ENCODE measurements around the gene MILR1. TPM values are rescaled to one million over a fixed set of nuclear protein-coding genes. Genes with fewer than 3 reads are reported as not detected.
"Not testable (repeated sequence)": the region's sequence is repeated elsewhere in the genome, so short reads cannot be mapped to it uniquely, and the experiment has no call there.

Gene MILR1
- total RNA-seq, 1 experiment from 2014 or later, result 13.3 TPM

GRCh38 chr17:64460955-64461354, 12.0 kb downstream of the MILR1 start:
- no peak overlapping the region for H2AFZ ChIP-seq (ENCODE audit: low read length)
- no peak overlapping the region for H3K9ac ChIP-seq (ENCODE audit: low read length)
- no peaks in the 10 kb centered on the region for H3K27me3 ChIP-seq (ENCODE audit: low read length)
- no TSS peak for BruUV-seq (replicated peaks)
- no peaks in the 10 kb centered on the region for H3K9me3 ChIP-seq (ENCODE audit: low read length)
- H3K36me3 ChIP-seq (ENCODE audit: low read depth, low read length), result no peaks in the 10 kb centered on the region
- H4K20me1 ChIP-seq (ENCODE audit: low read length), result no peaks in the 10 kb centered on the region
- ATAC-seq, result no peak
- DNase-seq, result no peak
- ChIA-PET CTCF (no interaction called here), POLR2A (ENCODE audit: unreplicated experiment) (no interaction called here)
- intact Hi-C loops (cut with micrococcal nuclease), result no loop called here
- peaks cover 13% of the 10 kb centered on the region for H3K4me1 ChIP-seq (ENCODE audit: insufficient read depth, low read length)
- no peaks in the 10 kb centered on the region for H3K9me2 ChIP-seq (replicated peaks; ENCODE audit: low read length)
- H3F3A ChIP-seq (ENCODE audit: low read length, unreplicated experiment), result no peaks in the 10 kb centered on the region
- TF ChIP-seq, protein P1, sequence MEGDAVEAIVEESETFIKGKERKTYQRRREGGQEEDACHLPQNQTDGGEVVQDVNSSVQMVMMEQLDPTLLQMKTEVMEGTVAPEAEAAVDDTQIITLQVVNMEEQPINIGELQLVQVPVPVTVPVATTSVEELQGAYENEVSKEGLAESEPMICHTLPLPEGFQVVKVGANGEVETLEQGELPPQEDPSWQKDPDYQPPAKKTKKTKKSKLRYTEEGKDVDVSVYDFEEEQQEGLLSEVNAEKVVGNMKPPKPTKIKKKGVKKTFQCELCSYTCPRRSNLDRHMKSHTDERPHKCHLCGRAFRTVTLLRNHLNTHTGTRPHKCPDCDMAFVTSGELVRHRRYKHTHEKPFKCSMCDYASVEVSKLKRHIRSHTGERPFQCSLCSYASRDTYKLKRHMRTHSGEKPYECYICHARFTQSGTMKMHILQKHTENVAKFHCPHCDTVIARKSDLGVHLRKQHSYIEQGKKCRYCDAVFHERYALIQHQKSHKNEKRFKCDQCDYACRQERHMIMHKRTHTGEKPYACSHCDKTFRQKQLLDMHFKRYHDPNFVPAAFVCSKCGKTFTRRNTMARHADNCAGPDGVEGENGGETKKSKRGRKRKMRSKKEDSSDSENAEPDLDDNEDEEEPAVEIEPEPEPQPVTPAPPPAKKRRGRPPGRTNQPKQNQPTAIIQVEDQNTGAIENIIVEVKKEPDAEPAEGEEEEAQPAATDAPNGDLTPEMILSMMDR (conservative IDR thresholded peaks at IDR 0.05; ENCODE audit: low read depth, low read length), result no peak
- TF ChIP-seq EZH2 (IDR thresholded peaks at IDR 0.05; ENCODE audit: low read length, unreplicated experiment), result no peak
- no peak for TF ChIP-seq EZH2phosphoT487 (IDR thresholded peaks at IDR 0.05; ENCODE audit: borderline replicate concordance, low read length)
- H3K79me2 ChIP-seq (ENCODE audit: low read length), result no peaks in the 10 kb centered on the region
- H3K27ac ChIP-seq (ENCODE audit: low read length), result no peak overlapping the region
- no peak overlapping the region for H3K4me3 ChIP-seq (ENCODE audit: low read length)
- no peak overlapping the region for H3K4me2 ChIP-seq (ENCODE audit: low read length)

DNA sequence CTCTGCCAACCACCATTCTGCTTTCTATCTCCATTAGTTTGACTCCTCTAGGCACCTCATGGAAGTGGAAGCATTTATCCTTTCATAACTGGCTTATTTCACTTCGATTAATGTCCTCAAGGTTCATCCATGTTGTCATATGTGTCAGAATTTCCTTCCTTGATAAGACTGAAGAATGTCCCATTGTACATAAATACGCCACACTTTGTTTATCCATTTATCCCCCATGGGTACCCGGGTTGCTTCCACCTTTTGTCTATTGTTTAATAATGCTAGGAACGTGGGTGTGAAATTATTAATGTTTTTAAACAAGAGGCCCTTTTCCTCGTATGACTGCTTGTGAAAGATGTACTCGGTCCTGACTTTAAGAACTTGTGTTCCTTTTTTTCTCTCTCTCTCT, 12.9 kb downstream of the MILR1 start:
- H2AFZ ChIP-seq (ENCODE audit: low read length), result no peak overlapping the region
- ATAC-seq, result no peak
- no peaks in the 10 kb centered on the region for H3K27me3 ChIP-seq (ENCODE audit: low read length)
- no peaks in the 10 kb centered on the region for H3K36me3 ChIP-seq (ENCODE audit: low read depth, low read length)
- TF ChIP-seq EZH2 (IDR thresholded peaks at IDR 0.05; ENCODE audit: low read length, unreplicated experiment) (no peak), EZH2phosphoT487 (IDR thresholded peaks at IDR 0.05; ENCODE audit: borderline replicate concordance, low read length) (no peak)
- TF ChIP-seq, protein P1 (conservative IDR thresholded peaks at IDR 0.05; ENCODE audit: low read depth, low read length), result no peak
- peaks cover 13% of the 10 kb centered on the region for H3K4me1 ChIP-seq (ENCODE audit: insufficient read depth, low read length)
- CTCF ChIA-PET, result no interaction called here
- DNase-seq, result no peak
- H3K79me2 ChIP-seq (ENCODE audit: low read length), result no peaks in the 10 kb centered on the region
- H3F3A ChIP-seq (ENCODE audit: low read length, unreplicated experiment), result no peaks in the 10 kb centered on the region
- intact Hi-C loops (cut with micrococcal nuclease), result no loop called here
- H3K9ac ChIP-seq (ENCODE audit: low read length), result no peak overlapping the region
- H3K27ac ChIP-seq (ENCODE audit: low read length), result no peak overlapping the region
- H3K9me3 ChIP-seq (ENCODE audit: low read length), result no peaks in the 10 kb centered on the region
- H4K20me1 ChIP-seq (ENCODE audit: low read length), result no peaks in the 10 kb centered on the region
- no peaks in the 10 kb centered on the region for H3K9me2 ChIP-seq (replicated peaks; ENCODE audit: low read length)
- POLR2A ChIA-PET (ENCODE audit: unreplicated experiment), result no interaction called here
- BruUV-seq (replicated peaks), result no TSS peak
- no peak overlapping the region for H3K4me2 ChIP-seq (ENCODE audit: low read length)
- no peak overlapping the region for H3K4me3 ChIP-seq (ENCODE audit: low read length)

- BruUV-seq (replicated peaks), result no TSS peak
- Histone ChIP-seq H3K27me3 (ENCODE audit: low read length) (no peaks in the 10 kb centered on the region), H3K9me2 (replicated peaks; ENCODE audit: low read length) (no peaks in the 10 kb centered on the region), H3K4me3 (ENCODE audit: low read length) (no peak overlapping the region), H3K9me3 (ENCODE audit: low read length) (no peaks in the 10 kb centered on the region), H3K36me3 (ENCODE audit: low read depth, low read length) (no peaks in the 10 kb centered on the region), H3K4me2 (ENCODE audit: low read length) (no peak overlapping the region), H3K79me2 (ENCODE audit: low read length) (no peaks in the 10 kb centered on the region), H3F3A (ENCODE audit: low read length, unreplicated experiment) (no peaks in the 10 kb centered on the region), H3K4me1 (ENCODE audit: insufficient read depth, low read length) (no peaks in the 10 kb centered on the region), H3K27ac (ENCODE audit: low read length) (no peak overlapping the region), H4K20me1 (ENCODE audit: low read length) (no peaks in the 10 kb centered on the region), H2AFZ (ENCODE audit: low read length) (no peak overlapping the region), H3K9ac (ENCODE audit: low read length) (no peak overlapping the region)
- intact Hi-C loops (cut with micrococcal nuclease), result no loop called here
- POLR2A ChIA-PET (ENCODE audit: unreplicated experiment), result no interaction called here
- CTCF ChIA-PET, result no interaction called here
- no peak for DNase-seq
- ATAC-seq, result no peak
- TF ChIP-seq, protein P1 (conservative IDR thresholded peaks at IDR 0.05; ENCODE audit: low read depth, low read length), result no peak
- TF ChIP-seq EZH2phosphoT487 (IDR thresholded peaks at IDR 0.05; ENCODE audit: borderline replicate concordance, low read length), result no peak
- no peak for TF ChIP-seq EZH2 (IDR thresholded peaks at IDR 0.05; ENCODE audit: low read length, unreplicated experiment)
Measured at GRCh38 chr17:64466019-64466735, 17.3 kb downstream of the MILR1 start.

DNA sequence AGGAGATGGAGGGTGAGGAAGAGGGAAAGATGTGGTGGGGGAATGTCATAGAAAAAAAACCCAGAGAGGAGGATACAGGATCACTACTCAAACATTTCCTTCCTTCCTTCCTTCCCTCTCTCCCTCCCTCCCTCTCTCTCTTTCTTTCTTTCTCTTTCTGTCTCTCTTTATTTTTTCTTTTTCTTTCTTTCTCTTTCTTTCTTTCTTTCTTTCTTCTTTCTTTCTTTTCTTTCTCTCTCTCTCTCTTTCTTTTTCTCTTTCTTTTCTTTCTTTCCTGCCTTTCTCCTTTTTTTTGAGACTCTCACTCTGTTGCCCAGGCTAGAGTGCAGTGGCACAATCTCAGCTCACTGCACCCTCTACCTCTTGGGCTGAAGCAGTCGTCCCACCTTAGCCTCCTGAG, 17.9 kb downstream of the MILR1 start:
- H3K9me2 ChIP-seq (replicated peaks; ENCODE audit: low read length); H3K79me2 ChIP-seq (ENCODE audit: low read length); CTCF ChIA-PET; ATAC-seq; BruUV-seq (replicated peaks); H3F3A ChIP-seq (ENCODE audit: low read length, unreplicated experiment); intact Hi-C loops (cut with micrococcal nuclease); H3K27ac ChIP-seq (ENCODE audit: low read length); H3K4me1 ChIP-seq (ENCODE audit: insufficient read depth, low read length); H2AFZ ChIP-seq (ENCODE audit: low read length); POLR2A ChIA-PET (ENCODE audit: unreplicated experiment); H3K4me2 ChIP-seq (ENCODE audit: low read length); H3K9me3 ChIP-seq (ENCODE audit: low read length); H3K36me3 ChIP-seq (ENCODE audit: low read depth, low read length); H3K4me3 ChIP-seq (ENCODE audit: low read length); H4K20me1 ChIP-seq (ENCODE audit: low read length); H3K27me3 ChIP-seq (ENCODE audit: low read length); DNase-seq; H3K9ac ChIP-seq (ENCODE audit: low read length): not testable (repeated sequence)
